Right kidney (tissue), 1 donor: ENCODE results near the gene RTP1.

Experiments used
- DNase-seq: peaks from one replicate; pipeline ENCODE4 v3.0.0-alpha.2; 2016

RTP1 gene

GRCh38 chr3:187242900-187243299, 45.6 kb downstream of the RTP1 start:
- no peak for DNase-seq

DNA sequence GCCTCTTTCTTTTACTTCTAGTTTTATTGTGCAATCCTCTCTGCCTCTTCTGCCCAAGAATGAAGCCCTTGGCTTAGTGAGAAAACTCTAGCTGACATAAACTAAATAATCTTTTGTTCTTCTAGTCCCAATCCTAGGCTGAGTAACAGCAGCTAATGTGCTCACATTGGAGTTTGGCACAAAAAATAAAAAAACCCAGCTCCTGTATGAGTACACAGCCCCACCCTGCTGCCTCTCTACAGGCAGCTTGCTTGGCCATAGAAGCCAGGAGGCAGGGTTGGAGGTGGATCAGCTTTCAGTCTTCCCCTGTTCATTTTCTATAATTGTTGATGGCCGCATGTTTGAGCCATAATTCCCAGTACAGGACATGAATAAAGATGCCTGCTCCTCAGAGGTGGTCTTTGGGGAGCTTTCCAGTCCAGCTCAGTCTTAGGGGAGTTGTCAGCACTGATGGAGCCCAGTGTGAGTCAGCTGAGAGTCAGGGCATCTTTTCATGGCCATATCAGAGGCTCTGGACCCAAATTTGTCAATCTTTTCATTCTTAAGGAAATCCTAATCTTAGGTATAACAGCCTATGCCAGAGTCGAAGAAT, 46.7 kb downstream of the RTP1 start:
- DNase-seq: no peak

DNA sequence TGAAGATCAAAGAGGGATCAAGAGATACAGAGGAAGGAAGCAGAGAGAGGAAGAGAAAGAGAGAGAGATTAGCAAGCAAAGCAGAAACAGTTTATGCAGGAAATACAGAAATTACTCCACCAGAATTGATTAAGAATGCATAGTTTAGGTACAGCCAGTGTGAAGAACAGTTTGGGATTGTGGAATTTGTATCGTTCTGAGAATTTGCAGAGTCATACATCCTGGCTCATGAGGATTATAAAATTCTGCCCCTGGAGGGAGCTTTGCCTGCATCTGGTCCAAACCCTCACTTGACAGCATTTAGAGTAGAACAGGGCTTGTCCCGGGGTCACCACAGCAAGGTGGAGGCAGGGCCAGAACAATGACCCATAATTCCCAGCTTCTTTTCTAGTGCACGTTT, 50.1 kb downstream of the RTP1 start:
- no peak for DNase-seq
